ENCODE data around the gene OCRL.

GRCh38 chrX:129497146-129497843, 42.8 kb upstream of the OCRL start:
- TF ChIP-seq CTCF (IDR thresholded peaks at IDR 0.05), result no peak
- no peak for TF ChIP-seq POLR2AphosphoS5 (IDR thresholded peaks at IDR 0.05)

Measured in prostate gland (tissue), 2 donors.